Hematopoietic multipotent progenitor cell treated with erythropoietin and hydrocortisone succinate and interleukin-3 and kit ligand, for 15 days (in vitro differentiated cells): Measurements from ENCODE around the gene CCDC50.

Experiments
- DNase-seq: peaks from one replicate; pipeline ENCODE4 v3.0.0-alpha.2; 2015; ENCODE audit warnings: low spot score

CCDC50 gene

DNA sequence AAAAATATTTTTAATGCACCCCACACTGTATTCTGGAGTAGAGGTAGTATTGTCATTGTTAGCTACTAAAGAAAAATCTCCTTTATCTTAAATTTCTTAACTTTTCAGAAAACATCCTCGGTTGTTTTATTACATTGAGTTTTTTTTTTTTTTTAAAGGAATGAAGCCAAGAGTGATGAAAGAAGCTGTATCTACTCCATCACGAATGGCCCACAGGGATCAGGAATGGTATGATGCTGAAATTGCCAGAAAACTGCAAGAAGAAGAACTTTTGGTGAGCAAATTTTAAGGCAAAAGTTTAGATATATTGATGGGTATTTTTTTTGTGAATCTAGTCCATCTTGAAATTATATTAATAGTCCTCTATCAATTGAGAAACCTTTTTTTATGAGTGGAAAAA is 50.8 kb downstream of the CCDC50 start:
- DNase-seq = no peak

DNA sequence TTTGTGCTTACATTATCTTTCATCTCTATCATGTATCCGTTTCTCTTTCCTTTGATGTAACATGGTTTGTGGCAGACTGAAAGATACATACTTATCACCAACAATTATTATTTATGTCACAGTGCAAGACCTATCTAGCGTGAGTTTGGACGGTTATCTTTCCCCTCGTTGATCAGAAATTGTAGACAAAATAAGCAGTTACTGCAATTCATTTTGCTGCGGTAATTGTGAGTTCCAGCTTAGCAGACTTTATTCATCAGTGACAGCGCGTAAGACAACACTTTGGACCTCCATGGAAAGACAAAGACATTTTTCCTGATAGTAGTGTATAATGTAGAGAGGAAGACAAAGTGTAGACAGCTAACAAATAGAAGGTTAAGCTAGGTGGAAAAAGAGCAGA is 52.1 kb downstream of the CCDC50 start:
- no peak for DNase-seq

DNA sequence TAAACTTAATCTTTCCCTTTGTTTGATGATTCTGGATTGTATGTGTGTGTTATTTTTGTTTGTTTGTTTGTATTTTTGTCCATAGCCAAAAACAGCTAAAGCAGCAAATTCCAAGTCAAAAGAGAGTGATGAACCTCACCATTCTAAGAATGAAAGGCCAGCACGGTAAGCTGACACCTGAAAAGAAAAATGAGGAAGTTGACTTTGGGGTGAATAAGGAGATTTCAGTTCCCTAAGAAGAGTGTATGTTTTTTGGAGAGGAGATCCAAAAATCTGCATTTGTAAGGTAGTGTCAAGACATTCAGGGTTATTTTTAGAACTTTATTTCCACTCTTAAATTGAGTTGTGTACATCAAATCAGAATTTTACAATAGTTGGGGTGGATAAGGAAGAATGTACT is 53.5 kb downstream of the CCDC50 start:
- no peak for DNase-seq

DNA sequence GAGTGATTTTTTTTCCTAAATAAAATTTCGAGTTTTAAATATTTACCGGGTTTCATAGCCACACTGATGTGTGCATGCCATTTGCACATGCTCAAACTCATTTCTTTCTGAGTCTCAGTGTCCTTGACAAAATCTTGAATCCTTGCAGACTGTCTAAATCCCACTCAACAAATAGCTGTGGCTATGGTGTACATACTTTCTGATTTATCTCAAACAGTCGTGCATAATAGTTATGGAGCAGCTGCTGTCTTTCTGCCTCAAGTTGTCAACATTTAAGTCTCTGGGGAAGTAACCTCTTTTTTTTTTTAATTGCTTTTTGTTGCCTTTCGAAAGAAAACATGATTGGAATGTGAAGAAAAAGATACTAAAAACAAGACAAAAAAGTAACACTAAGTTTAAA is 53.9 kb downstream of the CCDC50 start:
- DNase-seq = no peak

GRCh38 chr3:191385101-191385500 is 55.9 kb downstream of the CCDC50 start:
- no peak for DNase-seq

DNA sequence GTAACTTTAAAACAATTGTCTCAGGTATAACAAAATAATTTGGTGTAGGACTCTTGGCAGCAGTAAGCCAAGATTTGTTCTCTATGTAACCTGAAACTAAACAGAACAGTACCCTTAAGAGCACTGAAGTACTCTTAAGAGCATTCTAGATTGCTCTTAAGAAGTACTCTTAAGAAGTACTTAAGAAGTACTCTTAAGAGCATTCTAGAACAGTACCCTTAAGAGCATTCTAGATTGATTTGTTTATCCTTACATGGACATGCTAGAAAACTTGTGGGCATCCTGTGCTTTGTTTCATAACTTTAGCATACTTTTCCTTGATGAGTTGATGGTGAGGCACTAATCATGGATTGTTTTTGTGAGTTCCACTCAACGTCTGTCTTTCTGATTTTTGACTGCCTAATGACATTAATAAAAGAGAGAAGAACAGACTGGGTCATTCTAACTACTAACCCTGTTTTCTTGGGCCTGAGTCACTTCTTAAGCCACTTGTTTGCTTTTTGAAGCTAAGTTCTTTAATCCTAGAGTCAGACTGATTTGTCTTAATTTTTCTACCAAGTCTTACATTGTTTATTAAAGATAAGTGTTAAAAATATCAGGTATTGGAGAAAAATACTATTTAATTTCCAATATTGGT is 58.4 kb downstream of the CCDC50 start:
- DNase-seq = no peak

DNA sequence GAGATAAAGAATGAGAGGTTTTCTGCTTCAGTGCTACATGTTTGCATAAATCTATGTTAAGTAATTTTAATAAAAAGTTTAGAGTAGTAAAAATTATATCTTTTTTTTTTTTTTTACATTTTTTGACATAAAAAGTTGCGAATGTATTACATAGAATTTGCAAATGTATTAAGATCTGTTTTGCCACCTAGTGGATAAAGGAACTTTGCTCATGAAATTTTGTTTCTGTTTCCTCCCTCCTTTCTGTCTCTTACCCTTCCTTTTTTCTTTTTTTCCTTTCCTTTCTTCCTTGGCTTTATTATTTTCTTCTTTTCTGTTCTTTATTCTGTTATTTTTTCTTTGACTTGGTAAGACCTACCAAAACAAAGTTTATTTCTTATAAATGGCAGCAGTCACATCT is 59.6 kb downstream of the CCDC50 start:
- DNase-seq = no peak

DNA sequence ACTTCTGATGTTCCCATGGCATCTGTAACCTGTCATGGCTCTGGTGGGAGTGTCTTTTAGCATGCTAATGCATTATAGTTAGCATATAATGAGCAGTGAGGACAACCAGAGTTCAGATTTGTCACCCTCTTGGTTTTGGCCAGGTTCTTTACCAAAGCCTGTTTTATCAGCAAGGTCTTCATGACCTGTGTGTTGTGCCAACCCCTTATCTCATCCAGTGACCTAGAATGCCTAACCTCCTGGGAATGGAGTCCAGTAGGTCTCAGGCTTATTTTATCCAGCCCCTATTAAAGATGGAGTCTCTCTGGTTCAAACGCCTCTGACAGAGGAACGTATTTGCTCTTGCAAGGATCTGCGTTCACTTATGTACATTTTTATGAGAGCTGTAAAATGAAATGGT is 61.4 kb downstream of the CCDC50 start:
- no peak for DNase-seq

- no peak for DNase-seq
Observed at GRCh38 chr3:191391861-191392808, 62.9 kb downstream of the CCDC50 start.

GRCh38 chr3:191393146-191393545 is 64.0 kb downstream of the CCDC50 start:
- DNase-seq = no peak

DNA sequence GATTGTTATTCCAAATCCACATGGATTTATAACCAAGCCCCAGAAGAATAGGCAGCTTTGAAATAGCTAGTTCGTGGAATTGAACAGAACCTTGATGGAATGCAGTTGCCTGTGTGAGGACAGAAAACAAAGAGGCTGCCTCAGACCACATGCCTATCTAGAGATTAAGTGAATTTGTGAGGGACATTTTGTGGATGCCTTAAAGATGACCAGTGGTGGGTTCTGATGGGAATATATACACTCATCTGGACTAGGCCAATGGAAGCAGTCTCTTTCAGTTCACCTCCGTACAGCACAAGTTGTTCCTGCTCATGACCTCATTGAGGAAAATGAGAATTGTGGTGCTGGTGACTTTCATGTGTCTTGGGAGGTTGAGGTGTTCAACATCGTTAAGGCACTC is 68.6 kb downstream of the CCDC50 start:
- no peak for DNase-seq

- DNase-seq = no peak
Observed at GRCh38 chr3:191398607-191399006, 69.4 kb downstream of the CCDC50 start.

DNA sequence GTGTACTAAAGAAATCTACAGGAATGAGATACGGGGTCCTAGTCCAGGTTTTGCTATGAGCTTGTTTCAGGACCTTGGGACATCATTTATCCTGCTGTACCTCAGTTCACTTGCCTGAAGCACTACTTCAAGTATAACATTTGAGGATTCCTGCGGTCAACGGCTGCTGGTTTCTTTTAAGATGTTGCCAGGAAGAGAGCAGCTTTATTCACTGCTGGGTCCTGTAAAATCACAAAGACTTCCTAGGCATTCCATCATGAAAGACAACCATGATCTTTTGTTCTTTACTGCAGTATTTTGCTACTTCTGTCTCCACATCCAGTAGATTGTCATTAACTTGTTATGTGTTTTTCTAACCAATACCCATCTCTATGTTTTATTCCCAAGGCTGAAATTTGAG is 70.7 kb downstream of the CCDC50 start:
- no peak for DNase-seq

- no peak for DNase-seq
Observed at GRCh38 chr3:191401775-191402357, 72.7 kb downstream of the CCDC50 start.

DNA sequence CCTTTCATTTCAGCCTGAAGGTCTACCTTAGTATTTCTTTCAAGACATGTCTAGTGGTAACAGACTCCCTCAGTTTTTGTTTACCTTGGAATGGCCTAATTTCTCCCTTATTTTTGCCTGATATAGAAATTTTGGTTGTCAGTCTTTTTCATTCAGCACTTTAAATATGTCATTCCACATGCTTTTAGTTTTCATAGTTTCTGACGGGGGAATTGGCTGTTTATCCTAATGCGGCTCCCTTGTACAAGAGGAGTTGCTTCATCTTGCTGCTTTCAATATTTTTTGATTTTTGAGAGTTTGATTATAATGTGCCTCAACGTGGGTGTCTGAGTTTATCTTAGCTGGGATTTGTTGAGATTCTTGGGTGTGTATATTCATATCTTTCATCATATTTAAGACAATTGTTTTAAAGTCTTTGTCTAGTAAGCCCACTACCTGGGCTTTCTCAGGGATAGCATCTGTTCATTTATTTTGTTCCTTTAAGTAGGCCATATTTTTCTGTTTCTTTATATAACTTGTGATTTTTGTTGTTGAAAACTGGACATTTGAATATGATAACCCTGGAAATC is 80.7 kb downstream of the CCDC50 start:
- no peak for DNase-seq

DNA sequence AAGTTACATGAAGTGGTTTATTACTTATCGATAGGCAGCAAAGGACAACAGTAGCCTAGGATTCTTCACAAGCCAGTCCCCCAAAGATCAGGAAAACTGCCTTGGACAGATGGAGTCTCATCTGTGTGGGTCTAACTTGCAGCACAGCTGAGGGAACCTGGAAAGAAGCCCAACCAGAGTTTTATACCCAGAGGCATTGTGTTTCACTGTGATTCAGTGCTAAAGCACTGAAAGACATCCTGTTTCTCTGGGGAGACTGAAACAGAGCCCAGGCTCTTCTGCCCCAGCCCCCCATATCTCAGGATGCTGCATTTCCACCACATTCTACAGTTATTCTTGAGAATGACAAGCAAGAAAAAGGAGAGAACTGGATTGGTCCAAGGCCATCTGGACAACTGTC is 83.6 kb downstream of the CCDC50 start:
- DNase-seq = no peak

DNA sequence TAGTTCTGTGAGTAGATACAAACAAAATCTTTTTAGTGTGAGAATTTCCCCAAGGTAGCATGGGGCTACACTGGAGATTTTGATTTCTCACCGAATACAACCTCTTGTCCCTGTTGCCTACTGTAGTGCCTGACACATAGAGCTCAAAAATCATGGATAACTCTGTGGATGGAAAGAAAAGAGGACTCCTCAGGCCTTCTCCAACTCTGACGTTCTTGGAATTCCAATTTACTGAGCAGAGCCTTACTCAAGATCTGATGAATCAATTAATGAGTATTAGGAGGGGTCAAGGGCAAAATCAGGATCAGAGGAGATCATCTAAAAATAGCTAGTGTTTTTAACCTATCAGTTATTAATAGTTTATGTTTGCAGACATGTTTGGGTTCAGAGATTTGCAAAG is 85.1 kb downstream of the CCDC50 start:
- no peak for DNase-seq

DNA sequence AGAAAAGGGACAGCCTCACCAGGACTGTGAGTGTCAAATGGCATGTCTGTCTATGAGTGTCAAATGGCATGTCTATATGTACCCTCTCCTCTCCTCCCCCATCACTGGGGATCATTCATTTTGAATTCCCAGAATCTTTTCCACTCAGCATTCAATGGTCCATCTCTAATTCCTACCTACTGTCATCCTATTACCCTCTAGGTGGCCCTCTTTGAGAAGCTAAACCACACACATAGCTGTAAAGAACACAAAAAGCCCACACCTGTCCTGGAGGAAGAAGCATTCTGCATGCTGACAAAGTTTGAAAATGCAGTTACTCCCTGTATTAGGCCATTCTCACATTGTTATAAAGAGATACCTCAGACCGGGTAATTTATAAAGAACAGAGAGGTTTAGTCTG is 85.5 kb downstream of the CCDC50 start:
- DNase-seq = no peak

GRCh38 chr3:191415566-191415965 is 86.4 kb downstream of the CCDC50 start:
- DNase-seq = no peak

DNA sequence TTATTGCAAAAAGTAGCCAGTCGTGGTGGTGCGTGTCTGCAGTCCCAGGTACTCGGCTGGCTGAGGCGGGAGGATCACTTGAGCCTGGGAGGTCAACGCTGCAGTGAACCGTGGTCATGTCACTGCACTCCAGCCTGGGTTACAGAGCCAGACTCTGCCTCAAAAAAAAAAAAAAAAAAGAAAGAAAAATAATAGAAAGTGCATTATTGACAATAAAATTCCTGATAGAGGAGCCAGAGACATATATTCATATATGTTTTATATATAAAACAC is 88.2 kb downstream of the CCDC50 start:
- no peak for DNase-seq

DNA sequence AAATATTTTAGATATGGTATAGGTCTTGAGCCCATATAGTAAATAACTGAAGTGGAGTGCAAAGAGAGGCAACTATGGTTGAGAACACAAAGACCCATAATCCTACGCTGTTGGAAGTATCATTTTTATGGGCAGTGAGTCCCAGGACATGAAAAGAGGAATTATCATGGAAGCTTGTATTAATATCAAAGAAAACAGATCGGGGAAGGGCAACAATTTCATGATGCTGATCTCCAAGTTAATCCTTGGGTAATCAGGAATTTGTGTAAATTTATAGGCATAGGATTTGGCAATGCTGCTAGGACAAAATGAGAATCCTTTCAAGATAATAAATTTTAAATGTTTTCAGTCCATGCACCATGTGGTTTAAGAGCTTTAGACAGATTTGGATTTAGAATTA is 91.6 kb downstream of the CCDC50 start:
- no peak for DNase-seq

GRCh38 chr3:191424881-191425280 is 95.7 kb downstream of the CCDC50 start:
- DNase-seq = no peak

GRCh38 chr3:191425322-191425734 is 96.1 kb downstream of the CCDC50 start:
- no peak for DNase-seq
